Calu3 (cell line): ENCODE results near the gene ZSWIM1. TPM values are rescaled to one million over a fixed set of nuclear protein-coding genes. Genes with fewer than 3 reads are reported as not detected.
A peak's percentile ranks its signal among the peaks of the same experiment; 100 is the strongest.

Experiments
- BruUV-seq: library from RNA; stranded (reverse); fragments of 400-500 nt; replicated peaks from 2 replicates; lab custom pipeline; 2021; lab: Mats Ljungman, UMichigan
- CTCF ChIA-PET: fragments of 300-600 bp; sonication (Branson Sonifier 250); formaldehyde crosslinking; loops from one replicate; lab custom pipeline; 2022; ENCODE audit warnings: antibody characterized with exemption; lab: Charles Lee
- DNase-seq: peaks from one replicate; pipeline ENCODE4 v3.0.0; 2022
- H3K27ac Mint-ChIP-seq: one replicate; pipeline ENCODE4 v1.8.0; 2022; ENCODE audit warnings: mixed read lengths; ENCODE audit not compliant: unreplicated experiment
- H3K27me3 Mint-ChIP-seq: one replicate; pipeline ENCODE4 v1.8.0; 2022; ENCODE audit warnings: mixed read lengths; ENCODE audit not compliant: unreplicated experiment
- H3K36me3 Mint-ChIP-seq: one replicate; pipeline ENCODE4 v1.8.0; 2022; ENCODE audit warnings: mild to moderate bottlenecking, moderate library complexity, mixed read lengths; ENCODE audit not compliant: insufficient read depth, unreplicated experiment
- H3K4me1 Mint-ChIP-seq: one replicate; pipeline ENCODE4 v1.8.0; 2022; ENCODE audit warnings: mild to moderate bottlenecking, low read depth, mixed read lengths; ENCODE audit not compliant: unreplicated experiment
- H3K4me3 Mint-ChIP-seq: one replicate; pipeline ENCODE4 v1.8.0; 2022; ENCODE audit warnings: mild to moderate bottlenecking, low read depth, moderate library complexity, mixed read lengths; ENCODE audit not compliant: unreplicated experiment
- H3K9me3 Mint-ChIP-seq: one replicate; pipeline ENCODE4 v1.8.0; 2022; ENCODE audit warnings: low read depth, mixed read lengths; ENCODE audit not compliant: unreplicated experiment
- intact Hi-C: fragments of 100-400 bp; cut with micrococcal nuclease; formaldehyde crosslinking; loops from one replicate; pipeline ENCODE4 v1.10.0; 2022; ENCODE audit not compliant: unreplicated experiment
- total RNA-seq: library from RNA; stranded (reverse); gene quantifications from 2 replicates; pipeline ENCODE4 v1.2.3, GENCODE V29; 2022
- TF ChIP-seq, protein P1 (sequence below): fragments of 200-600 bp; IDR thresholded peaks from one replicate; pipeline ENCODE4 v1.8.0; 2022; ENCODE audit warnings: antibody characterized with exemption; ENCODE audit not compliant: unreplicated experiment

ZSWIM1 gene
- total RNA-seq, 1 experiment from 2014 or later: 20.2 TPM

DNA sequence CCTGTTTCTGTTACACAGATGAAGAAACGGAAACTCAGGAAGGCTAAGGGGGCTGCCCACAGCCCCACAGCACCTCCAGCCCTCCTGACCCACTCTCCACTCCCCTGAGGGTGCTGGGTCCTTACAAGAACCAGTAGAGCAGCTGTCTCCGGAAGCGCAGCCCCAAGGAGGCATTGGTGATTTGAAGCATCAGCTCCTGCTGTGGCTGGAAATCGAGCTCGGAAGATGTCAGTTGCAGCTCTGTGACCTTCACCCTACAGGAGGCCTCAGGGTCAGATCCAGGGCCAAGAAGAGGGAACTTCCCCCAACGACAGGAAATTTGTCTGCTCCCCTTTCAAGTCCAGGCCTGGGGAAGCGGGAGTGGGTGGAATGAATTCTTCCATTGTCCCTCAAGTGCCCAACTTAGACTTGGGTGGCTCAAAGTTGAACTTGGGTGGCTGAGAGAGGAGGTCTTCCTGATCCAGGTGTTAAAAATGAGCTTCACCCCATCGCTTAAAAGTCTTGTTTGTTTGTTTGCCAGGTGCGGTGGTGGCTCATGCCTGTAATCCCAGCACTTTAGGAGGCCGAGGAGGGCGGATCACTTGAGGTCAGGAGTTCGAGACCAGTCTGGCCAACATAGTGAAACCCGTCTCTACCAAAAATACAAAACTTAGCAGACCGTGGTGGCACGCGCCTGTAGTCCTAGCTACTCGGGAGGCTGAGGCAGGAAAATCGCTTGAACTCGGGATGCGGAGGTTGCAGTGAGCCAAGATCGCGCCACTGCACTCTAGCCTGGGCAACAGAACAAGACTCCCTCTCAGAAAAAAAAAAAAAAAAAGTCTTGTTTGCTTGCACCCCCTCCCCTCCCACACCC lies 29.0 kb downstream of the ZSWIM1 start:
- Mint-ChIP-seq H3K4me1 (peaks cover 18% of the 10 kb centered on the region), H3K27ac (peak overlapping the region; percentile 40), H3K4me3 (no peak overlapping the region), H3K36me3 (peaks cover 14% of the 10 kb centered on the region), H3K9me3 (no peaks in the 10 kb centered on the region), H3K27me3 (peaks cover 35% of the 10 kb centered on the region)
- DNase-seq: no peak
- intact Hi-C loops: no loop called here
- CTCF ChIA-PET: interaction anchor here (0.5 to 1.6 kb wide), 4 partner anchors 21 to 830 kb away, joined by 3 to 4 read pairs (median 4); partner anchors contain the start of gene PCIF1
- TF ChIP-seq, protein P1, sequence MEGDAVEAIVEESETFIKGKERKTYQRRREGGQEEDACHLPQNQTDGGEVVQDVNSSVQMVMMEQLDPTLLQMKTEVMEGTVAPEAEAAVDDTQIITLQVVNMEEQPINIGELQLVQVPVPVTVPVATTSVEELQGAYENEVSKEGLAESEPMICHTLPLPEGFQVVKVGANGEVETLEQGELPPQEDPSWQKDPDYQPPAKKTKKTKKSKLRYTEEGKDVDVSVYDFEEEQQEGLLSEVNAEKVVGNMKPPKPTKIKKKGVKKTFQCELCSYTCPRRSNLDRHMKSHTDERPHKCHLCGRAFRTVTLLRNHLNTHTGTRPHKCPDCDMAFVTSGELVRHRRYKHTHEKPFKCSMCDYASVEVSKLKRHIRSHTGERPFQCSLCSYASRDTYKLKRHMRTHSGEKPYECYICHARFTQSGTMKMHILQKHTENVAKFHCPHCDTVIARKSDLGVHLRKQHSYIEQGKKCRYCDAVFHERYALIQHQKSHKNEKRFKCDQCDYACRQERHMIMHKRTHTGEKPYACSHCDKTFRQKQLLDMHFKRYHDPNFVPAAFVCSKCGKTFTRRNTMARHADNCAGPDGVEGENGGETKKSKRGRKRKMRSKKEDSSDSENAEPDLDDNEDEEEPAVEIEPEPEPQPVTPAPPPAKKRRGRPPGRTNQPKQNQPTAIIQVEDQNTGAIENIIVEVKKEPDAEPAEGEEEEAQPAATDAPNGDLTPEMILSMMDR: no peak
- BruUV-seq: no TSS peak

DNA sequence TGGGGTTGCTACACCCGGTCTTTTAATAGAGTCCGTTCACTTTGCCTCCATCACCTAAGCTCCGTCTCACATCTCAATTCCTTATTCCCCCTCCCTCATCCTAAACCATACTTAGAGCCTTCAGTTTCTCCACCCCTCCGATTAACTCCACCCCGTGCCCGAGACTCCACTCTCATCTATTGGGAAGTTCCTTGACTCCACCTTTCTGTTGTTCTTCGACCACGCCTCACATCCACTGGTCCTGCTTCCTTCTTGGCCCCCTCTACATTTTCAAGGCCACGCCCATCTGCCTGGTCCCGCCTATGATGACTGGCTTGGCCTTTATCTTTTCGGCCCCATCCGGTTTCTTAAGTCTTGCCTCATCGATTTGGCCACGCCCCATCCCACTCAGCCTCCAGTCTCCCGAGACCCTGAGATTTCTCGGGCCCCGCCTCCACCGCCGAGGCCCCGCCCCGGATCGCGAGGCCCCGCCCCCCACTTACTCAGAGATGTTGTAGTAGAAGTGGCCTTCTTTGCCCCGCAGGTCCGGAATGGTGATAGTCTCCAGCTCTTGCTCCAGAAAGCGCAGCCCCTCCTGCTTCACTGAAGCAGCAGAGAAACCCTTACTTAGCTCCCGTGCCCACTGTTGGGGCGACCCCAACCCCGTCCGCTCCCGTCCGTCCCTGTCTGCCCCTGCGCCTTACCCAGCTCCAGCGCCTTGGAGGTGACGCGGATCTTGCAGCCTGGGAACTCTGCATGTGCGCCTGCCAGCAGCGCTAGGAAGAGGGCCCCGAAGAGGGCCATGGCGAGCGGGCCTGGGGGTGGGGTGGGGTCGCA lies 29.9 kb downstream of the ZSWIM1 start:
- H3K27me3 Mint-ChIP-seq: peaks cover 39% of the 10 kb centered on the region
- H3K9me3 Mint-ChIP-seq: no peaks in the 10 kb centered on the region
- TF ChIP-seq, protein P1: no peak
- H3K36me3 Mint-ChIP-seq: peaks cover 14% of the 10 kb centered on the region
- BruUV-seq: no TSS peak
- peak; percentile 88 for DNase-seq
- CTCF ChIA-PET: interaction anchor here (0.5 to 1.6 kb wide), 5 partner anchors 22 to 831 kb away, joined by 3 to 4 read pairs (median 3); partner anchors contain the start of gene PCIF1
- H3K27ac Mint-ChIP-seq: peak overlapping the region; percentile 40
- H3K4me3 Mint-ChIP-seq: peak overlapping the region; percentile 62
- H3K4me1 Mint-ChIP-seq: peaks cover 12% of the 10 kb centered on the region
- intact Hi-C loops: no loop called here

DNA sequence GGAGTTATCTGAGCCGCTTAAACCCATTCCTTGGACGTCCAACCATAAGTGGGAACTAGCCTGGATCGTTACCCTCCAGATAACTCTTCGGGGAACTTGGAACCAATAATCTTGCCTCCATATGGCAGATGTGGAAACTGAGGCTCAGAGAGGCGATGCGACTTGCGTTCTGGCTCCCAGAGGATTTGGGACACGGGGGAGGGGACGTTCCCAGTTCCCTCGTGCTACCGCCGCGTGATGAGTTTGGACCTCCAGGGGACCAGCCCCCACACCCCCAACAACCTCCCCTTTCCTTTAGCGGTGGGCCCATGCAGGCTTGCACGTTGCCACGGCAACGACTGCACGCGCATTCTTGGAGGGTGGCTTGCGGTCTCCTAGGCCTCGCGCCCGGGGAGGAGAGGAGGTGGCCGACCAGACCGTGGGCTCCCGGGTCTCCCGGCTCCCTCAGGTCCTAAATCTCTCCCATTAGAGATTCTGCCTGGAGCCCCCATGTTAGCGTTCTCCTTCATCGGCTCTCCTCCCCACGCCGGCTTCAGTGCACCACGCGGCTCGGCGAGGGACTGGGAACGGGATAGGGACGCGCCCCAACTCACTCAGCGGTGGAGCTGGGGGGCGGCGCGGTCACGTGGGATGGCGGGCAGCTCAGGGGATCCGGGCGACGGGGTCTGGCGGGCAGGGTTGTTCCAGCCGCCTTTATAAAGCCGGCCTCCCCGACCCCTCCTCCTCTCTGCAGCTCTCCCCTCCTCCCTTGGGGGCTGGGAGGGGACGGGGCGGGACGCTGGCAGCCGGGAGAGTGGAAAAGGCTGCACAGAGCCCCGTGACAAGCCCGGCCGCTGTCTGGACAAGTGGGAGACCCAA lies 30.7 kb downstream of the ZSWIM1 start, which contains the start of gene PLTP:
PLTP (minus strand) TSS at position 670 of the 858 bp plus-strand sequence. CDS start 703 bp downstream, outside the sequence.
- TF ChIP-seq, protein P1: no peak
- Mint-ChIP-seq H3K27me3 (peaks cover 39% of the 10 kb centered on the region), H3K36me3 (peaks cover 14% of the 10 kb centered on the region), H3K27ac (peak within 1 kb of the TSS; percentile 40), H3K4me1 (peaks cover 9% of the 10 kb centered on the region), H3K9me3 (no peaks in the 10 kb centered on the region), H3K4me3 (peak within 1 kb of the TSS; percentile 62)
- intact Hi-C loops: no loop called here
- no TSS peak for BruUV-seq
- DNase-seq: peak; percentile 28
- CTCF ChIA-PET: interaction anchor here (1.0 kb wide), 1 partner anchor 72 kb away, joined by 3 read pairs; no protein-coding TSS in a partner anchor
